H1 (cell line): ENCODE measurements around the gene ZC3H11A. TPM values are rescaled to one million over a fixed set of nuclear protein-coding genes. Genes with fewer than 3 reads are reported as not detected.

Experiments used
- CTCF ChIA-PET: fragments of 300-600 bp; sonication (Branson Sonifier 250); formaldehyde crosslinking; loops from one replicate; lab custom pipeline; 2021; ENCODE audit not compliant: partially characterized antibody; lab: Charles Lee
- POLR2A ChIA-PET: fragments of 300-600 bp; sonication (Branson Sonifier 250); formaldehyde crosslinking; loops from one replicate; lab custom pipeline; 2021; ENCODE audit warnings: inconsistent platforms; ENCODE audit not compliant: partially characterized antibody; lab: Charles Lee
- DNase-seq, 2 experiments: peaks; one replicate each; pipeline versions ENCODE4 v3.0.0 to v3.0.0-alpha.2; 2010 to 2022; ENCODE audit warnings: low spot score in 2 of 2, low read depth in 1 of 2, mixed read lengths in 1 of 2
- FAIRE-seq: peaks from 2 replicates; lab custom pipeline; 2011; peaks lifted over from hg19 to GRCh38; lab: Jason Lieb, UNC
- H2AFZ ChIP-seq: 2 replicates; pipeline ENCODE4 v1.8.1; 2012; ENCODE audit warnings: low read length, inconsistent platforms
- H2AK5ac ChIP-seq: 2 replicates; pipeline ENCODE4 v1.6.1; 2013; ENCODE audit warnings: low read depth, low read length
- H2BK120ac ChIP-seq: replicated peaks from 2 replicates; pipeline ENCODE3; 2013; ENCODE audit warnings: low read depth, low read length, inconsistent platforms
- H2BK12ac ChIP-seq: 2 replicates; pipeline ENCODE4 v1.6.1; 2013; ENCODE audit warnings: low read depth, low read length
- H2BK15ac ChIP-seq: 2 replicates; pipeline ENCODE4 v1.6.1; 2013; ENCODE audit warnings: low read length
- H2BK20ac ChIP-seq: 2 replicates; pipeline ENCODE4 v1.6.1; 2013; ENCODE audit warnings: low read length
- H2BK5ac ChIP-seq: 2 replicates; pipeline ENCODE4 v1.6.1; 2013; ENCODE audit warnings: low read depth, low read length
- H3K14ac ChIP-seq: 2 replicates; pipeline ENCODE4 v1.6.1; 2013; ENCODE audit warnings: inconsistent platforms; ENCODE audit not compliant: insufficient read length
- H3K18ac ChIP-seq: 2 replicates; pipeline ENCODE4 v1.6.1; 2013; ENCODE audit warnings: low read length; ENCODE audit errors: extremely low read depth
- H3K23ac ChIP-seq: 2 replicates; pipeline ENCODE4 v1.6.1; 2013; ENCODE audit warnings: inconsistent platforms; ENCODE audit not compliant: insufficient read length
- H3K23me2 ChIP-seq: 2 replicates; pipeline ENCODE4 v1.6.1; 2013; ENCODE audit warnings: low read depth, low read length
- H3K27ac ChIP-seq: 2 replicates; pipeline ENCODE4 v1.6.1; 2011; ENCODE audit warnings: low read depth, low read length, inconsistent platforms
- H3K27me3 ChIP-seq, 4 experiments: replicated peaks in 1 of 4; 1 replicate in 1 of 4; 2 replicates in 3 of 4; pipeline versions ENCODE4 v1.6.1 to v1.8.1; 2011 to 2013; ENCODE audit warnings: low read length in 3 of 4, mild to moderate bottlenecking in 3 of 4, inconsistent platforms in 2 of 4, mixed read lengths in 2 of 4, moderate library complexity in 1 of 4; ENCODE audit not compliant: control insufficient read depth in 3 of 4, insufficient read depth in 3 of 4; ENCODE audit errors: extremely low read depth in 1 of 4
- H3K36me3 ChIP-seq, 4 experiments: 2 replicates each; pipeline versions ENCODE4 v1.6.1 to v1.8.1; 2011 to 2013; ENCODE audit warnings: mild to moderate bottlenecking in 4 of 4, low read length in 3 of 4, moderate library complexity in 2 of 4, control low read depth in 1 of 4, inconsistent platforms in 1 of 4; ENCODE audit not compliant: insufficient read depth in 4 of 4, control insufficient read depth in 2 of 4
- H3K4ac ChIP-seq: replicated peaks from 2 replicates; pipeline ENCODE3; 2013; ENCODE audit warnings: low read length, low read depth, mixed read lengths, inconsistent platforms; ENCODE audit not compliant: insufficient read length
- H3K4me1 ChIP-seq, 4 experiments: replicated peaks in 1 of 4; 1 replicate in 1 of 4; 2 replicates in 3 of 4; pipeline versions ENCODE4 v1.6.1 to v1.8.1; 2011 to 2013; ENCODE audit warnings: low read length in 3 of 4, inconsistent platforms in 2 of 4, mixed read lengths in 1 of 4; ENCODE audit not compliant: insufficient read depth in 4 of 4, control insufficient read depth in 3 of 4
- H3K4me2 ChIP-seq, 2 experiments: 2 replicates each; pipeline versions ENCODE4 v1.6.1 to v1.8.1; 2011 to 2013; ENCODE audit warnings: low read depth in 2 of 2, low read length in 2 of 2, control low read depth in 1 of 2, inconsistent platforms in 1 of 2, mild to moderate bottlenecking in 1 of 2; ENCODE audit not compliant: insufficient read depth in 1 of 2
- H3K4me3 ChIP-seq, 4 experiments: fragments of 200-600, 300-600 bp in 1 of 4; sonication (generic), shearing (Covaris generic), sonication (Bioruptor Twin) in 1 of 4; 2 replicates each; pipeline versions ENCODE4 v1.5.1 to v1.8.1; 2011 to 2016; ENCODE audit warnings: low read length in 4 of 4, low read depth in 3 of 4, control low read depth in 2 of 4, inconsistent platforms in 2 of 4, mild to moderate bottlenecking in 2 of 4, mixed read lengths in 1 of 4, moderate library complexity in 1 of 4; ENCODE audit not compliant: insufficient read depth in 2 of 4; ENCODE audit errors: extremely low read depth in 1 of 4
- H3K56ac ChIP-seq: replicated peaks from 2 replicates; pipeline ENCODE3; 2013; ENCODE audit warnings: low read depth, mild to moderate bottlenecking, mixed read lengths, low read length, inconsistent platforms; ENCODE audit not compliant: insufficient read length
- H3K79me1 ChIP-seq: 2 replicates; pipeline ENCODE4 v1.6.1; 2013; ENCODE audit warnings: low read depth, low read length, control low read depth
- H3K79me2 ChIP-seq, 2 experiments: 2 replicates each; pipeline versions ENCODE4 v1.6.1 to v1.8.1; 2012 to 2013; ENCODE audit warnings: low read length in 2 of 2, mild to moderate bottlenecking in 2 of 2, inconsistent platforms in 1 of 2; ENCODE audit not compliant: insufficient read depth in 2 of 2, control insufficient read depth in 1 of 2
- H3K9ac ChIP-seq, 4 experiments: replicated peaks in 1 of 4; 1 replicate in 1 of 4; 2 replicates in 3 of 4; pipeline versions ENCODE4 v1.6.1 to v1.8.1; 2011 to 2013; ENCODE audit warnings: low read depth in 3 of 4, low read length in 3 of 4, control low read depth in 2 of 4, mild to moderate bottlenecking in 2 of 4, moderate library complexity in 2 of 4, inconsistent platforms in 1 of 4; ENCODE audit errors: extremely low read depth in 1 of 4
- H3K9me3 ChIP-seq, 2 experiments: 2 replicates each; pipeline versions ENCODE4 v1.6.1 to v1.8.1; 2012 to 2013; ENCODE audit warnings: mild to moderate bottlenecking in 2 of 2, moderate library complexity in 2 of 2, control low read depth in 1 of 2, inconsistent platforms in 1 of 2, low read depth in 1 of 2, low read length in 1 of 2, mixed read lengths in 1 of 2; ENCODE audit not compliant: insufficient read depth in 2 of 2
- H4K20me1 ChIP-seq, 2 experiments: replicated peaks in 1 of 2; 2 replicates each; pipeline versions ENCODE3 to v1.8.1; 2011 to 2013; ENCODE audit warnings: inconsistent platforms in 2 of 2, low read length in 2 of 2, mild to moderate bottlenecking in 1 of 2; ENCODE audit not compliant: insufficient read depth in 2 of 2, control insufficient read depth in 1 of 2
- H4K5ac ChIP-seq: 2 replicates; pipeline ENCODE4 v1.6.1; 2013; ENCODE audit warnings: low read length, low read depth, mixed read lengths, inconsistent platforms; ENCODE audit not compliant: insufficient read length
- H4K8ac ChIP-seq: 2 replicates; pipeline ENCODE4 v1.8.0; 2013; ENCODE audit warnings: mild to moderate bottlenecking, moderate library complexity, low read length, inconsistent platforms; ENCODE audit not compliant: insufficient read depth; ENCODE audit errors: extremely low read depth
- H4K91ac ChIP-seq: replicated peaks from 2 replicates; pipeline ENCODE3; 2013; ENCODE audit warnings: low read length, mixed read lengths, inconsistent platforms; ENCODE audit not compliant: insufficient read length
- CBX8 ChIP-seq: fragments of 300-800, 300-1000 bp; sonication (generic); IDR thresholded peaks from 2 replicates; pipeline ENCODE4 v1.7.1; 2016; ENCODE audit warnings: low read depth, low read length, borderline replicate concordance
- CEBPB ChIP-seq: IDR thresholded peaks from 2 replicates; pipeline ENCODE4 v1.6.1; 2012; ENCODE audit warnings: low read depth, low read length
- EP300 ChIP-seq, 2 experiments: IDR thresholded peaks; 1 replicate in 1 of 2; 2 replicates in 1 of 2; pipeline ENCODE4 v1.6.1; 2011 to 2012; ENCODE audit warnings: low read depth in 2 of 2, low read length in 2 of 2, mild to moderate bottlenecking in 2 of 2, borderline replicate concordance in 1 of 2, inconsistent platforms in 1 of 2, moderate library complexity in 1 of 2
- EZH2 ChIP-seq: fragments of 200-600 bp; sonication (generic); IDR thresholded peaks from 2 replicates; pipeline ENCODE4 v1.7.1; 2012; ENCODE audit warnings: low read depth, mild to moderate bottlenecking, moderate library complexity, low read length, inconsistent platforms; ENCODE audit not compliant: severe bottlenecking
- HDAC2 ChIP-seq, 2 experiments: fragments of 300-600 bp in 1 of 2; sonication (generic) in 1 of 2; IDR thresholded peaks; 2 replicates each; pipeline ENCODE4 v1.6.1; 2011 to 2012; ENCODE audit warnings: low read depth in 2 of 2, low read length in 2 of 2, mild to moderate bottlenecking in 2 of 2, moderate library complexity in 2 of 2, borderline replicate concordance in 1 of 2, inconsistent platforms in 1 of 2
- JUND ChIP-seq: IDR thresholded peaks from 2 replicates; pipeline ENCODE4 v1.6.1; 2011; ENCODE audit warnings: mild to moderate bottlenecking, improper control_type of control experiment, low read length
- NANOG ChIP-seq: IDR thresholded peaks from 2 replicates; pipeline ENCODE4 v1.6.1; 2011; ENCODE audit warnings: low read length, low read depth, mild to moderate bottlenecking, inconsistent platforms; ENCODE audit not compliant: insufficient read depth, poor library complexity, severe bottlenecking
- POLR2A ChIP-seq, 2 experiments: IDR thresholded peaks; 1 replicate in 1 of 2; 2 replicates in 1 of 2; pipeline ENCODE4 v1.6.1; 2011; ENCODE audit warnings: low read depth in 2 of 2, low read length in 2 of 2, mild to moderate bottlenecking in 2 of 2; ENCODE audit errors: control extremely low read depth in 1 of 2
- SAP30 ChIP-seq: fragments of 300-600 bp; sonication (generic); IDR thresholded peaks from 2 replicates; pipeline ENCODE4 v1.7.1; 2012; ENCODE audit warnings: low read length, moderate library complexity, mild to moderate bottlenecking, inconsistent platforms; ENCODE audit not compliant: insufficient read depth, insufficient replicate concordance
- SIN3A ChIP-seq, 2 experiments: IDR thresholded peaks in 1 of 2; conservative IDR thresholded peaks in 1 of 2; 2 replicates each; pipeline ENCODE4 v1.6.1; 2011 to 2012; ENCODE audit warnings: low read length in 2 of 2, improper control_type of control experiment in 1 of 2, low read depth in 1 of 2, mild to moderate bottlenecking in 1 of 2
- SP2 ChIP-seq: IDR thresholded peaks from 2 replicates; pipeline ENCODE4 v1.6.1; 2012; ENCODE audit warnings: mild to moderate bottlenecking, low read length, inconsistent platforms
- SP4 ChIP-seq: IDR thresholded peaks from 2 replicates; pipeline ENCODE4 v1.6.1; 2012; ENCODE audit warnings: low read length, inconsistent platforms
- TAF7 ChIP-seq: optimal IDR thresholded peaks from 2 replicates; pipeline ENCODE3; 2011; ENCODE audit warnings: low read depth, mild to moderate bottlenecking, inconsistent platforms, low read length, moderate library complexity, borderline replicate concordance
- TCF12 ChIP-seq: IDR thresholded peaks from 2 replicates; pipeline ENCODE4 v1.6.1; 2011; ENCODE audit warnings: low read depth, mild to moderate bottlenecking, low read length
- ZNF274 ChIP-seq: IDR thresholded peaks from 2 replicates; pipeline ENCODE4 v1.7.0; 2012; ENCODE audit warnings: low read length, borderline replicate concordance; ENCODE audit errors: extremely low read depth
- WGBS, 2 experiments: shearing (Covaris generic) in 1 of 2; methylation state at CpG; one replicate each; pipeline versions ENCODE4 v1.1.6 to v1.1.7; 2013 to 2015; ENCODE audit warnings: low lambda C conversion rate in 2 of 2, mixed read lengths in 2 of 2, inconsistent platforms in 1 of 2, low coverage in 1 of 2, missing lambda C conversion rate in 1 of 2; ENCODE audit not compliant: insufficient replicate concordance in 2 of 2, insufficient coverage in 1 of 2, insufficient read length in 1 of 2; ENCODE audit errors: extremely low coverage in 1 of 2, missing lambda C conversion rate in 1 of 2; 5-methylcytosine and 5-hydroxymethylcytosine counted together
- polyA plus RNA-seq, 7 experiments: library from polyadenylated mRNA; depleted of rRNA in 3 of 7; stranded (reverse) in 5 of 7; unstranded in 2 of 7; fragments of >200 nt in 5 of 7; fragments of 200-250 nt in 2 of 7; gene quantifications; 1 replicate in 5 of 7; 2 replicates in 1 of 7; 4 replicates in 1 of 7; pipeline versions ENCODE4 v1.2.1 to v1.2.3, GENCODE V29; 2011 to 2013; ENCODE audit warnings: missing spikeins in 2 of 7, mixed read lengths in 2 of 7
- total RNA-seq: library from RNA; stranded (reverse); fragmentation: NEBNext Ultra II Directional; extraction: Animal tissue kit (Norgen Biotek cat#: 25700); gene quantifications from 2 replicates; pipeline ENCODE4 v1.2.1, GENCODE V29; 2021

Gene ZC3H11A
- total and polyA plus RNA-seq, 2 of the 8 experiments (the other 6 are each of a cell fraction or from before 2014, with no cell fraction given): 37.2 to 105 TPM

- H2AK5ac ChIP-seq: no peak overlapping the region
- no peak overlapping the region for H3K4me2 ChIP-seq
- no peaks in the 10 kb centered on the region; a peak in 2 of 7 replicates for H3K4me1 ChIP-seq
- no peak overlapping the region for H3K23ac ChIP-seq
- ChIA-PET CTCF (no interaction called here), POLR2A (no interaction called here)
- H3K27ac ChIP-seq: no peak overlapping the region
- H3K14ac ChIP-seq: no peak overlapping the region
- no peak overlapping the region for H2BK15ac ChIP-seq
- H3K9ac ChIP-seq: no peak overlapping the region
- no peaks in the 10 kb centered on the region for H3K79me1 ChIP-seq
- H3K79me2 ChIP-seq: no peaks in the 10 kb centered on the region
- no peaks in the 10 kb centered on the region for H3K27me3 ChIP-seq
- no peak overlapping the region for H3K18ac ChIP-seq
- H2BK20ac ChIP-seq: no peak overlapping the region
- H3K36me3 ChIP-seq: no peaks in the 10 kb centered on the region
- H2BK5ac ChIP-seq: no peak overlapping the region
- no peak overlapping the region for H3K4me3 ChIP-seq
- FAIRE-seq (no peak), DNase-seq (no peak)
- H4K20me1 ChIP-seq: no peaks in the 10 kb centered on the region
- H3K4ac ChIP-seq: no peak overlapping the region
- no peak overlapping the region for H4K5ac ChIP-seq
- H3K9me3 ChIP-seq: no peaks in the 10 kb centered on the region
- H3K56ac ChIP-seq: no peak overlapping the region
- H4K91ac ChIP-seq: no peak overlapping the region
- 92% methylated on average over 4 of the region's 4 CpGs; no CpG with 5 or more reads in 1 of the 2 experiments for WGBS, 2 experiments
- H3K23me2 ChIP-seq: no peaks in the 10 kb centered on the region
- H4K8ac ChIP-seq: no peak overlapping the region
- no peak overlapping the region for H2AFZ ChIP-seq
- no peak overlapping the region for H2BK120ac ChIP-seq
- no peak overlapping the region for H2BK12ac ChIP-seq
- TF ChIP-seq JUND (no peak), TAF7 (no peak), POLR2A (IDR thresholded peaks at IDR 0.05; ENCODE audit: control extremely low read depth in 1 of 2, low read depth in 2 of 2, low read length in 2 of 2) (no peak), TCF12 (no peak), CEBPB (no peak), EZH2 (no peak), ZNF274 (no peak), SAP30 (no peak), HDAC2 (IDR thresholded peaks at IDR 0.05; ENCODE audit: borderline replicate concordance in 1 of 2, low read depth in 2 of 2, low read length in 2 of 2) (no peak), NANOG (no peak), SP4 (no peak), SP2 (no peak), CBX8 (no peak), EP300 (IDR thresholded peaks at IDR 0.05; ENCODE audit: borderline replicate concordance in 1 of 2, low read depth in 2 of 2, low read length in 2 of 2) (no peak), SIN3A (conservative IDR thresholded peaks at IDR 0.05 in 1 of 2, IDR thresholded peaks at IDR 0.05 in 1 of 2; ENCODE audit: low read depth in 1 of 2, low read length in 2 of 2) (no peak)
Observed at GRCh38 chr1:203756036-203756435, 39.4 kb upstream of the ZC3H11A start.
